ENCODE data around the gene RBBP7.

- no peak for TF ChIP-seq CTCF (IDR thresholded peaks at IDR 0.05)
- no peak for TF ChIP-seq ZFX (IDR thresholded peaks at IDR 0.05; ENCODE audit: borderline replicate concordance)
Measured at GRCh38 chrX:16819634-16820033, 50.5 kb downstream of the RBBP7 start.
